PC-3 (cell line): ENCODE results near the gene MEI1. TPM values are rescaled to one million over a fixed set of nuclear protein-coding genes. Genes with fewer than 3 reads are reported as not detected.
"Not testable (repeated sequence)": the region's sequence is repeated elsewhere in the genome, so short reads cannot be mapped to it uniquely, and the experiment has no call there.

Source experiments
- ATAC-seq: fragments of 200-7000 bp; cut with Tn5 transposase; 2 replicates; pipeline ENCODE4 v1.9.1; 2020; ENCODE audit warnings: mild to moderate bottlenecking, moderate library complexity
- BruUV-seq: library from RNA; stranded (reverse); fragments of 400-500 nt; replicated peaks from 2 replicates; lab custom pipeline; 2021; lab: Mats Ljungman, UMichigan
- CTCF ChIA-PET: fragments of 300-600 bp; sonication (Branson Sonifier 250); formaldehyde crosslinking; loops from one replicate; lab custom pipeline; 2022; ENCODE audit warnings: antibody characterized with exemption; lab: Charles Lee
- POLR2A ChIA-PET: fragments of 300-600 bp; sonication (Branson Sonifier 250); formaldehyde crosslinking; loops from one replicate; lab custom pipeline; 2022; ENCODE audit warnings: antibody characterized with exemption; ENCODE audit not compliant: unreplicated experiment; lab: Charles Lee
- DNase-seq: peaks from one replicate; pipeline ENCODE4 v3.0.0-alpha.2; 2015
- H2AFZ ChIP-seq: fragments of 300-600 bp; sonication (generic); 2 replicates; pipeline ENCODE4 v1.6.0; 2016; ENCODE audit warnings: antibody characterized with exemption, low read length
- H3F3A ChIP-seq: fragments of 300-600 bp; sonication (generic); one replicate; pipeline ENCODE4 v1.6.0; 2017; ENCODE audit warnings: antibody characterized with exemption, low read length, control low read depth, mild to moderate bottlenecking; ENCODE audit not compliant: unreplicated experiment
- H3K27ac ChIP-seq: fragments of 300-600 bp; sonication (generic); 2 replicates; pipeline ENCODE4 v1.5.1; 2016; ENCODE audit warnings: mild to moderate bottlenecking, low read length
- H3K27me3 ChIP-seq: fragments of 300-600 bp; sonication (generic); 2 replicates; pipeline ENCODE4 v1.6.1; 2016; ENCODE audit warnings: low read length, mixed read lengths
- H3K36me3 ChIP-seq: fragments of 300-600 bp; sonication (generic); 2 replicates; pipeline ENCODE4 v1.6.1; 2016; ENCODE audit warnings: low read depth, mixed run types, low read length, mixed read lengths
- H3K4me1 ChIP-seq: fragments of 300-600 bp; sonication (generic); 2 replicates; pipeline ENCODE4 v1.5.1; 2016; ENCODE audit warnings: low read length; ENCODE audit not compliant: insufficient read depth
- H3K4me2 ChIP-seq: fragments of 300-600 bp; sonication (generic); 2 replicates; pipeline ENCODE4 v1.6.0; 2016; ENCODE audit warnings: low read length
- H3K4me3 ChIP-seq: fragments of 300-600 bp; sonication (generic); 2 replicates; pipeline ENCODE4 v1.5.1; 2016; ENCODE audit warnings: mild to moderate bottlenecking, low read length, mixed read lengths
- H3K79me2 ChIP-seq: fragments of 300-600 bp; sonication (generic); 2 replicates; pipeline ENCODE4 v1.6.1; 2017; ENCODE audit warnings: low read length, mixed read lengths
- H3K9ac ChIP-seq: fragments of 300-600 bp; sonication (generic); 2 replicates; pipeline ENCODE4 v1.6.0; 2016; ENCODE audit warnings: mild to moderate bottlenecking, low read length
- H3K9me2 ChIP-seq: fragments of 300-600 bp; sonication (generic); replicated peaks from 2 replicates; pipeline ENCODE4 v1.6.1; 2016; ENCODE audit warnings: mixed run types, low read length, mixed read lengths
- H3K9me3 ChIP-seq: fragments of 300-600 bp; sonication (generic); 2 replicates; pipeline ENCODE4 v1.6.1; 2016; ENCODE audit warnings: low read length, mixed read lengths
- H4K20me1 ChIP-seq: fragments of 300-600 bp; sonication (generic); 2 replicates; pipeline ENCODE4 v1.6.1; 2016; ENCODE audit warnings: low read length, mixed read lengths
- EZH2 ChIP-seq: fragments of 300-600 bp; sonication (generic); IDR thresholded peaks from one replicate; pipeline ENCODE4 v1.6.1; 2017; ENCODE audit warnings: antibody characterized with exemption, mild to moderate bottlenecking, low read length; ENCODE audit not compliant: unreplicated experiment
- EZH2phosphoT487 ChIP-seq: fragments of 300-600 bp; sonication (generic); IDR thresholded peaks from 2 replicates; pipeline ENCODE4 v1.6.1; 2018; ENCODE audit warnings: mild to moderate bottlenecking, antibody characterized with exemption, low read length, borderline replicate concordance
- intact Hi-C: fragments of 100-400 bp; cut with micrococcal nuclease; formaldehyde crosslinking; loops from 2 replicates; pipeline ENCODE4 v1.9.0; 2023
- total RNA-seq: library from RNA; depleted of rRNA; stranded (reverse); fragments of >200 nt; gene quantifications from 2 replicates; pipeline ENCODE4 v1.2.3, GENCODE V29; 2014
- TF ChIP-seq, protein P1 (sequence below): fragments of 300-600 bp; sonication (generic); conservative IDR thresholded peaks from 2 replicates; pipeline ENCODE4 v1.5.1; 2017; ENCODE audit warnings: antibody characterized with exemption, low read depth, mild to moderate bottlenecking, low read length

The MEI1 gene
- total RNA-seq, 1 experiment from 2014 or later: 1.4 TPM

DNA sequence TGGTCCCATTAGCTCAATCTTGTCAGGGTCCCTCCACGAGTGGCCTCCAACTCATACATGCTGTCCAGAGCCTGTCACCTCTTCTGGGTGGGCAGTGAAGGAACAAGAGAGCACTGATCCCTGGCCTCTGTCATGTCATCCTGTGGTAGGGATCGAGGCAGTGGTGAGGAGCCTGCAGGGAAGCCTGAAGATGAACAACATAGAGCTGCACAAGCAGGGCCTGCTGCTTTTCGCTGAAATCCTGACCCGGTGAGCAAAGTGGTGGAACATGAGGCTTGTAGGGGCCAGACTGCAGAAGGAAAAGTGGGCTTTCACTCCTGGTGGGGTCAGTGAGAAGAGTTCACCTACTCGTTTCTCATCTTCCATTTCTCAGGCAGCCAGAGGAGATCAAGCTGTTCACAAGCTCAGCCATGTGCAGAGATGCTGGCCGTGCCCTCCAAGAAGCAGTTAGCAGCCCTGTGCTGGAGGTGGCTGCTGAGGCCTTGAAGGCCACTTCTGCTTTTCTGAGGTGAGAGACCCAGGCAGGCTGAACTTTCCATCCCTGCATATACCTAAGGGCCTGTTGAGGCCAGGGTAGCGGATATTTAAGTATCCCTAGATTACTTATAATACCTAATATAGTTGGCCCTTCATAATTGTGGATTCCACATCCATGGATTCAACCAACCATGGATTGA is 32.9 kb downstream of the MEI1 start:
- Histone ChIP-seq H3K9me2 (no peaks in the 10 kb centered on the region), H3K79me2 (no peaks in the 10 kb centered on the region), H3K9ac (no peak overlapping the region), H3K4me3 (no peak overlapping the region), H3K27ac (no peak overlapping the region), H4K20me1 (no peaks in the 10 kb centered on the region), H3K9me3 (no peaks in the 10 kb centered on the region), H3K4me1 (no peaks in the 10 kb centered on the region), H3F3A (no peaks in the 10 kb centered on the region), H3K27me3 (no peaks in the 10 kb centered on the region), H3K4me2 (no peak overlapping the region), H2AFZ (no peak overlapping the region), H3K36me3 (no peaks in the 10 kb centered on the region)
- ATAC-seq: no peak
- TF ChIP-seq, protein P1, sequence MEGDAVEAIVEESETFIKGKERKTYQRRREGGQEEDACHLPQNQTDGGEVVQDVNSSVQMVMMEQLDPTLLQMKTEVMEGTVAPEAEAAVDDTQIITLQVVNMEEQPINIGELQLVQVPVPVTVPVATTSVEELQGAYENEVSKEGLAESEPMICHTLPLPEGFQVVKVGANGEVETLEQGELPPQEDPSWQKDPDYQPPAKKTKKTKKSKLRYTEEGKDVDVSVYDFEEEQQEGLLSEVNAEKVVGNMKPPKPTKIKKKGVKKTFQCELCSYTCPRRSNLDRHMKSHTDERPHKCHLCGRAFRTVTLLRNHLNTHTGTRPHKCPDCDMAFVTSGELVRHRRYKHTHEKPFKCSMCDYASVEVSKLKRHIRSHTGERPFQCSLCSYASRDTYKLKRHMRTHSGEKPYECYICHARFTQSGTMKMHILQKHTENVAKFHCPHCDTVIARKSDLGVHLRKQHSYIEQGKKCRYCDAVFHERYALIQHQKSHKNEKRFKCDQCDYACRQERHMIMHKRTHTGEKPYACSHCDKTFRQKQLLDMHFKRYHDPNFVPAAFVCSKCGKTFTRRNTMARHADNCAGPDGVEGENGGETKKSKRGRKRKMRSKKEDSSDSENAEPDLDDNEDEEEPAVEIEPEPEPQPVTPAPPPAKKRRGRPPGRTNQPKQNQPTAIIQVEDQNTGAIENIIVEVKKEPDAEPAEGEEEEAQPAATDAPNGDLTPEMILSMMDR: no peak
- no TSS peak for BruUV-seq
- POLR2A ChIA-PET: no interaction called here
- CTCF ChIA-PET: no interaction called here
- no peak for DNase-seq
- intact Hi-C loops: no loop called here

DNA sequence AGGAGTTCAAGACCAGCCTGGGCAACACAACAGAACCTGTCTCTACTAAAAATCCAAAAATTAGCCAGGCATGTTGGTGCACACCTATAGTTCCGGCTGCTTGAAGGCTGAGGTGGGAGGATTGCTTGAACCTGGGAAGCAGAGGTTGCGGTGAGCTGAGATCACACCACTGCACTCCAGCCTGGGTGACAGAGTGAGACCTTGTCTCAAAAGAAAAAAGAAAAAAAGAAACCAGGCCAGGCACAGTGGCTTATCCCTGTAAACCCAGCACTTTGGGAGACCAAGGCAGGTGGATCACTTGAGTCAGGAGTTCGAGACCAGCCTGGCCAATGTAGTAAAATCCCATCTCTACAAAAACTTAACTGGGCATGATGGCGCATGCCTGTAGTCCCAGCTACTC is 33.9 kb downstream of the MEI1 start:
- POLR2A ChIA-PET, H3K79me2 ChIP-seq, H3K9me3 ChIP-seq, H2AFZ ChIP-seq, H3K27me3 ChIP-seq, CTCF ChIA-PET, H3K9me2 ChIP-seq, DNase-seq, H3K36me3 ChIP-seq, intact Hi-C loops, H3K27ac ChIP-seq, H4K20me1 ChIP-seq, ATAC-seq, H3K4me1 ChIP-seq, H3F3A ChIP-seq, H3K9ac ChIP-seq, BruUV-seq, H3K4me3 ChIP-seq, H3K4me2 ChIP-seq: not testable (repeated sequence)

DNA sequence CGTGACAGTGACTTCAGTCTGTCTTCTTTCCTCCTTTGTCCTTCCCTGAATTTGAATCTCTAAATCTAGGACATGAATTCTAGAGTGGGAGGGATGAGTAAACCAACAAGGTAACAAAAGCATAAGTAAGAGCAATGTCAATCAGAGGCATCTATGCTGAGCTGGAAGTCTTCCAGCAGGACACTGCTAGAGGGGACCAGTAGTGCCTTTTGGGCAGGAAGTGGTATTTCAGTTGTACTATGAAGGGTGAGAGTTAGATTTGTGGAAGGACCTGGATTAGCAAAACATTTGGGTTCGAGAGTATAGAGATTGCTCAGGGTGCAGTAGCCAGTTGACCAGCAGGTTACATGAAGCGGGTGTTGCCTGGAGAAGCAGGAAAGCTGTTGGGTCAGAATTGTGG is 40.3 kb downstream of the MEI1 start:
- Histone ChIP-seq H3K36me3 (no peaks in the 10 kb centered on the region), H3K27me3 (no peaks in the 10 kb centered on the region), H3K9me3 (no peaks in the 10 kb centered on the region), H3K4me2 (no peak overlapping the region), H3K79me2 (no peaks in the 10 kb centered on the region), H3K9ac (no peak overlapping the region), H3K4me1 (no peaks in the 10 kb centered on the region), H3K9me2 (no peaks in the 10 kb centered on the region), H2AFZ (no peak overlapping the region), H3K4me3 (no peak overlapping the region), H4K20me1 (no peaks in the 10 kb centered on the region), H3K27ac (no peak overlapping the region), H3F3A (no peaks in the 10 kb centered on the region)
- ChIA-PET CTCF (no interaction called here), POLR2A (no interaction called here)
- intact Hi-C loops: no loop called here
- no peak for DNase-seq
- no peak for ATAC-seq
- TF ChIP-seq, protein P1: no peak
- TF ChIP-seq EZH2: no peak
- no peak for TF ChIP-seq EZH2phosphoT487
- no TSS peak for BruUV-seq
